ENCODE results near the gene SEMA3C.

DNA sequence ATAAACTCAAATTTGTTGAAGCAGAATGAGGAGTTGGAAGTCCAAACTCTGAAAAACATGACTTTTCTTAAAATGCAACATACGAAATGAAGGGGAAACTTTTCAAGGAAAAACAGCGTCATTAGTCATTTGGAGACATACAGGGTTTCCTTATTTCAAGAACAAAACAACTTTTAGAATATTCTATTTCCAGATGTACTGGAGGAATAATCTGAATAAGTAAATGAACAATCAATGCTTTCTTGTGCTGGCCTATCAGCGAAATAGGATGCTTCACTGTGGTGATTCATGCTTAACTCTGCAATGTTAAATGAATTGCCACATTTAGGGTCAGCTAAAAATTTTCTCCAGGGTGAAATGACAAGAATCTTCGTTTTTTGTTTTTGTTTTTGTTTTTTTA, 114.3 kb downstream of the SEMA3C start:
- no peak for TF ChIP-seq CTCF (conservative IDR thresholded peaks at IDR 0.05 in 1 of 2, IDR thresholded peaks at IDR 0.05 in 1 of 2; ENCODE audit: low read depth in 1 of 2, low read length in 2 of 2)
- TF ChIP-seq EZH2 (IDR thresholded peaks at IDR 0.05; ENCODE audit: low read length, missing control alignments): no peak
